Left lung (tissue), 10 donors: Measurements from ENCODE around the gene SAAL1. TPM values are rescaled to one million over a fixed set of nuclear protein-coding genes. Genes with fewer than 3 reads are reported as not detected.

Experiments used
- ATAC-seq: fragments of 200-7000 bp; cut with Tn5 transposase; one replicate; pipeline ENCODE4 v1.9.1; 2020; ENCODE audit warnings: moderate library complexity
- DNase-seq, 4 donors: peaks; one replicate each; pipeline ENCODE4 v3.0.0-alpha.2; 2013 to 2020
- H3K27ac ChIP-seq, 2 donors: fragments of 200-600 bp; sonication (generic) in 1 of 2; one replicate each; pipeline versions ENCODE4 v1.5.0 to v1.8.0; 2020 to 2021
- H3K27me3 ChIP-seq, 2 donors: fragments of 200-600 bp; sonication (generic) in 1 of 2; one replicate each; pipeline versions ENCODE4 v1.5.0 to v1.8.0; 2020 to 2021
- H3K36me3 ChIP-seq, 2 donors: fragments of 200-600 bp; sonication (generic) in 1 of 2; one replicate each; pipeline versions ENCODE4 v1.5.0 to v1.8.0; 2020 to 2021
- H3K4me1 ChIP-seq, 2 donors: fragments of 200-600 bp; one replicate each; pipeline ENCODE4 v1.8.0; 2021
- H3K4me3 ChIP-seq, 2 donors: fragments of 200-600 bp; sonication (generic) in 1 of 2; one replicate each; pipeline versions ENCODE4 v1.5.0 to v1.8.0; 2020 to 2021; ENCODE audit warnings: mild to moderate bottlenecking in 1 of 2
- H3K9me3 ChIP-seq, 2 donors: fragments of 200-600 bp; sonication (generic) in 1 of 2; one replicate each; pipeline versions ENCODE4 v1.5.0 to v1.8.0; 2020 to 2021
- CTCF ChIP-seq, 2 donors: fragments of 200-600 bp; sonication (generic) in 1 of 2; IDR thresholded peaks; one replicate each; pipeline versions ENCODE4 v1.5.0 to v1.8.0; 2021; ENCODE audit warnings: antibody characterized with exemption in 2 of 2
- intact Hi-C, 2 donors: fragments of 100-400 bp; cut with DNase I; formaldehyde crosslinking; loops; one replicate each; pipeline versions ENCODE4 v1.11.2 to v1.14.2; 2022
- polyA plus RNA-seq, 6 donors: library from polyadenylated mRNA; unstranded; fragments of 120-200 nt; gene quantifications; one replicate each; pipeline ENCODE4 v1.2.1, GENCODE V29; 2013; ENCODE audit not compliant: insufficient read length in 6 of 6
- total RNA-seq, 2 donors: library from RNA; stranded (reverse); fragmentation: NEBNext Ultra II Directional; extraction: Animal tissue kit (Norgen Biotek cat#: 25700); gene quantifications; one replicate each; pipeline ENCODE4 v1.2.1, GENCODE V29; 2021
- donor health status: DM: no; HTN: yes; CAD: no.
- donor health status: DM: no; HTN: no; CAD: no.

SAAL1 gene
- total and polyA plus RNA-seq, 8 donors = 9.5 to 48.3 (median 35.7) TPM

GRCh38 chr11:18100926-18101656 lies 4.8 kb downstream of the SAAL1 start:
- peaks cover 0 to 37% of the 10 kb centered on the region in 2 donors for H3K36me3 ChIP-seq
- TF ChIP-seq CTCF (IDR thresholded peaks at IDR 0.05) = no peak
- H3K4me1 ChIP-seq = peaks cover 10 to 11% of the 10 kb centered on the region in 2 donors
- DNase-seq (no peak), ATAC-seq (no peak)
- no peak overlapping the region for H3K27ac ChIP-seq
- intact Hi-C loops = loop anchor here in 1 of 2 donors (10.0 kb wide), 1 partner anchor 86 kb away; the partner anchor contains the start of gene SERGEF
- no peak overlapping the region for H3K4me3 ChIP-seq
- no peaks in the 10 kb centered on the region for H3K9me3 ChIP-seq
- H3K27me3 ChIP-seq = no peaks in the 10 kb centered on the region

GRCh38 chr11:18093959-18094358 lies 11.9 kb downstream of the SAAL1 start:
- Histone ChIP-seq H3K27ac (no peak overlapping the region), H3K9me3 (no peaks in the 10 kb centered on the region), H3K36me3 (peaks cover 0 to 64% of the 10 kb centered on the region in 2 donors), H3K27me3 (no peaks in the 10 kb centered on the region), H3K4me1 (no peaks in the 10 kb centered on the region), H3K4me3 (no peak overlapping the region)
- TF ChIP-seq CTCF (IDR thresholded peaks at IDR 0.05) = no peak
- intact Hi-C loops = no loop called here
- no peak for ATAC-seq
- no peak for DNase-seq

- Histone ChIP-seq H3K27me3 (no peaks in the 10 kb centered on the region), H3K4me3 (no peak overlapping the region), H3K27ac (no peak overlapping the region), H3K36me3 (peaks cover 0 to 82% of the 10 kb centered on the region in 2 donors), H3K9me3 (no peaks in the 10 kb centered on the region), H3K4me1 (no peaks in the 10 kb centered on the region)
- ATAC-seq (no peak), DNase-seq (no peak)
- intact Hi-C loops = no loop called here
- TF ChIP-seq CTCF (IDR thresholded peaks at IDR 0.05) = no peak
Measured at GRCh38 chr11:18091731-18092130, 14.2 kb downstream of the SAAL1 start.

GRCh38 chr11:18088966-18089365 lies 16.9 kb downstream of the SAAL1 start:
- DNase-seq = no peak
- H3K4me1 ChIP-seq = no peaks in the 10 kb centered on the region
- no peaks in the 10 kb centered on the region for H3K27me3 ChIP-seq
- intact Hi-C loops = no loop called here
- peaks cover 5 to 72% of the 10 kb centered on the region in 2 donors for H3K36me3 ChIP-seq
- H3K9me3 ChIP-seq = no peaks in the 10 kb centered on the region
- TF ChIP-seq CTCF (IDR thresholded peaks at IDR 0.05) = no peak
- ATAC-seq = no peak
- no peak overlapping the region for H3K4me3 ChIP-seq
- H3K27ac ChIP-seq = no peak overlapping the region

- H3K36me3 ChIP-seq = peaks cover 5 to 66% of the 10 kb centered on the region in 2 donors
Measured at GRCh38 chr11:18088366-18088765, 17.5 kb downstream of the SAAL1 start.

More at GRCh38 chr11:18088366-18088765, 17.5 kb downstream of the SAAL1 start:
- intact Hi-C loops = no loop called here
- H3K27me3 ChIP-seq = no peaks in the 10 kb centered on the region
- no peak for DNase-seq
- H3K9me3 ChIP-seq = no peaks in the 10 kb centered on the region
- H3K27ac ChIP-seq = no peak overlapping the region
- TF ChIP-seq CTCF (IDR thresholded peaks at IDR 0.05) = no peak
- no peaks in the 10 kb centered on the region for H3K4me1 ChIP-seq
- no peak overlapping the region for H3K4me3 ChIP-seq
- no peak for ATAC-seq
